ENCODE measurements around the gene LCP1. TPM values are rescaled to one million over a fixed set of nuclear protein-coding genes. Genes with fewer than 3 reads are reported as not detected.

LCP1 gene
- total RNA-seq, 1 experiment from 2014 or later: 9.1 TPM

DNA sequence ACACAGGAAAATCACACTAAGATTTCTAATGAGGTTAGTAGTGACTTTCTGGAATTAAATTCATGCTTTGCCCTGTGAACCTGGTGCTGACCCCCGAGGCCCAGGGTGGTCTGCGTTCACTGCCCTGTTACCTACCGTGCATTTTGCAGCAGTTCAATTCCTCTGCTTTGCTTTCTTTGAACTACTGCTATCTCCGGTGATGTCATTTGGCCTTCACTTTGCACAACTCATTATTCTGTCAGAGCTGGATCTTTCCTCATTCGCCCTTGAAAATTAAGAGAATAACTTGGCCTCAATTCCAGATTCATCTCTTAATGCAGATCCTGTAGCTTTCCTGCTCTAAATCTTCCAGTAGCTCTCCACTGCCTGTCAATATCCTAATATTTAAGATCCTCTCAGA lies 21.0 kb upstream of the LCP1 start:
- intact Hi-C loops (cut with micrococcal nuclease; ENCODE audit: unreplicated experiment): no loop called here
- CTCF ChIA-PET: no interaction called here

DNA sequence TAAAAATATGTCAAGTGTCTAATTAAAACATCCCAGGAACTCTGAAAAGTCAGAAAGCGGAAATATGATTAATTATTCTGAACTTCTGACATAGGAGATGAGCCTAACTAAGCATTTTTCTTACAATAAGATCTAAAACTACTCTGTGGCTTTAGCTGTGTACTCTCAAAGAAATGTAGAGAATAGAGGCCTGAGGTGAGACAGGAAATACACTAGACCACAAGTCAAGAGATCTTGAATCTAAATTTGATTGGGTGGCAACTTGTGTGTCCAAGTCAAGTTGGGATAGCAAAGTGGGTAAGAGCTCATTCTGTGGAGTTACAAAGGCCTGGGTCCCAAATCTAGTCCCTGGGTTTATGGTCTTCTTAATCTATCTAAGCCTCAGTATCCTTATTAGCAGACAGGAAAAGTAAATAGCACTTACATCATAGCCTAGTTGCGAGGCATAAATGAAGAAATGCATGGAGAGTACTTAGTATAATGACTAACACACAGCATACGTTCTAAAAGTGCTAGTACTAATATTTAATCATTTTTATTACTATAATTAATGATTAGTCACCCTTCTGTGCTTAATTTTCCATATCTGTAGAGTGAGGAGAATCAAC lies 20.3 kb upstream of the LCP1 start:
- Histone ChIP-seq H3K9me3 (ENCODE audit: low read depth, low read length, poor library complexity, severe bottlenecking) (no peaks in the 10 kb centered on the region), H3K4me3 (ENCODE audit: low read depth, low read length, poor library complexity, severe bottlenecking) (no peak overlapping the region), H3K36me3 (ENCODE audit: insufficient read depth, low read length, poor library complexity, severe bottlenecking) (no peaks in the 10 kb centered on the region), H3K27ac (ENCODE audit: low read depth, low read length, poor library complexity, severe bottlenecking) (no peak overlapping the region), H3K4me1 (ENCODE audit: insufficient read depth, low read length, poor library complexity, severe bottlenecking) (peaks cover 3% of the 10 kb centered on the region), H3K27me3 (replicated peaks; ENCODE audit: insufficient read depth, low read depth, low read length, poor library complexity) (no peaks in the 10 kb centered on the region)
- ChIA-PET POLR2A (ENCODE audit: low non-redundant PET) (interaction anchor here (0.7 kb wide), 1 partner anchor 9 kb away, joined by 3 read pairs; no protein-coding TSS in a partner anchor), CTCF (no interaction called here)
- intact Hi-C loops (cut with micrococcal nuclease; ENCODE audit: unreplicated experiment): no loop called here
- BruUV-seq (replicated peaks): no TSS peak
- DNase-seq (ENCODE audit: low spot score): no peak
- TF ChIP-seq EZH2 (IDR thresholded peaks at IDR 0.05; ENCODE audit: borderline replicate concordance, low read depth, low read length, poor library complexity, severe bottlenecking): no peak
- TF ChIP-seq, protein P1, sequence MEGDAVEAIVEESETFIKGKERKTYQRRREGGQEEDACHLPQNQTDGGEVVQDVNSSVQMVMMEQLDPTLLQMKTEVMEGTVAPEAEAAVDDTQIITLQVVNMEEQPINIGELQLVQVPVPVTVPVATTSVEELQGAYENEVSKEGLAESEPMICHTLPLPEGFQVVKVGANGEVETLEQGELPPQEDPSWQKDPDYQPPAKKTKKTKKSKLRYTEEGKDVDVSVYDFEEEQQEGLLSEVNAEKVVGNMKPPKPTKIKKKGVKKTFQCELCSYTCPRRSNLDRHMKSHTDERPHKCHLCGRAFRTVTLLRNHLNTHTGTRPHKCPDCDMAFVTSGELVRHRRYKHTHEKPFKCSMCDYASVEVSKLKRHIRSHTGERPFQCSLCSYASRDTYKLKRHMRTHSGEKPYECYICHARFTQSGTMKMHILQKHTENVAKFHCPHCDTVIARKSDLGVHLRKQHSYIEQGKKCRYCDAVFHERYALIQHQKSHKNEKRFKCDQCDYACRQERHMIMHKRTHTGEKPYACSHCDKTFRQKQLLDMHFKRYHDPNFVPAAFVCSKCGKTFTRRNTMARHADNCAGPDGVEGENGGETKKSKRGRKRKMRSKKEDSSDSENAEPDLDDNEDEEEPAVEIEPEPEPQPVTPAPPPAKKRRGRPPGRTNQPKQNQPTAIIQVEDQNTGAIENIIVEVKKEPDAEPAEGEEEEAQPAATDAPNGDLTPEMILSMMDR (conservative IDR thresholded peaks at IDR 0.05; ENCODE audit: low read depth, low read length): no peak

More for the DNA sequence above, 21.0 kb upstream of the LCP1 start:
- H3K4me3 ChIP-seq (ENCODE audit: low read depth, low read length, poor library complexity, severe bottlenecking): no peak overlapping the region
- no peaks in the 10 kb centered on the region for H3K36me3 ChIP-seq (ENCODE audit: insufficient read depth, low read length, poor library complexity, severe bottlenecking)
- H3K27me3 ChIP-seq (replicated peaks; ENCODE audit: insufficient read depth, low read depth, low read length, poor library complexity): no peaks in the 10 kb centered on the region
- POLR2A ChIA-PET (ENCODE audit: low non-redundant PET): no interaction called here
- BruUV-seq (replicated peaks): no TSS peak
- H3K9me3 ChIP-seq (ENCODE audit: low read depth, low read length, poor library complexity, severe bottlenecking): no peaks in the 10 kb centered on the region
- no peak for DNase-seq (ENCODE audit: low spot score)
- no peak overlapping the region for H3K27ac ChIP-seq (ENCODE audit: low read depth, low read length, poor library complexity, severe bottlenecking)
- TF ChIP-seq, protein P1 (conservative IDR thresholded peaks at IDR 0.05; ENCODE audit: low read depth, low read length): no peak
- TF ChIP-seq EZH2 (IDR thresholded peaks at IDR 0.05; ENCODE audit: borderline replicate concordance, low read depth, low read length, poor library complexity, severe bottlenecking): no peak
- H3K4me1 ChIP-seq (ENCODE audit: insufficient read depth, low read length, poor library complexity, severe bottlenecking): peaks cover 3% of the 10 kb centered on the region

DNA sequence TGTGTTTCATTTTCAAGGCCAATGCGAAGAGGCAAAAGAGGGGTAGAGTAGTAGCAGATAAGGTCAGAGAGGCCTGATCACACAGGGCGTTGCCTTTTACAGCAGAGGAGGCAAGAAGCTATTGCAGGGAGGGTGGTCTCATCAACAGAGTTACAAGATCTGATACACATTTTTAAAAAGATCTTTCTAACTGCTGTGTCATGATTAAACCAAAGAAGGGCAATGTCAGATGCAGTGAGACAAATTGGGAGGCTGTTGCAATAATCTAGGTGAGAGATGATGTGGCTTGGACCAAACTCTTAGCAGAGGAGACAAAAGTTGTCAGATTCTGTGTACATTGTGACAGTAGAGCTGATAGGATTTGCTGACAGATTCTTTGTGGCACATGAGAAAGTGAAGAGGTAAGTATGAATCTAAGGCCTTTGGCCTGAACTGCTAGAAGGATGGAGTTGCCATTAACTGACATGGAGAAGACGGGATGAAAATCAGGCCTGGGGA lies 16.8 kb upstream of the LCP1 start:
- Histone ChIP-seq H3K4me1 (ENCODE audit: insufficient read depth, low read length, poor library complexity, severe bottlenecking) (peaks cover 3% of the 10 kb centered on the region), H3K4me3 (ENCODE audit: low read depth, low read length, poor library complexity, severe bottlenecking) (no peak overlapping the region), H3K36me3 (ENCODE audit: insufficient read depth, low read length, poor library complexity, severe bottlenecking) (no peaks in the 10 kb centered on the region), H3K27ac (ENCODE audit: low read depth, low read length, poor library complexity, severe bottlenecking) (no peak overlapping the region), H3K9me3 (ENCODE audit: low read depth, low read length, poor library complexity, severe bottlenecking) (no peaks in the 10 kb centered on the region), H3K27me3 (replicated peaks; ENCODE audit: insufficient read depth, low read depth, low read length, poor library complexity) (no peaks in the 10 kb centered on the region)
- CTCF ChIA-PET: no interaction called here
- TF ChIP-seq EZH2 (IDR thresholded peaks at IDR 0.05; ENCODE audit: borderline replicate concordance, low read depth, low read length, poor library complexity, severe bottlenecking): no peak
- TF ChIP-seq, protein P1 (conservative IDR thresholded peaks at IDR 0.05; ENCODE audit: low read depth, low read length): no peak
- intact Hi-C loops (cut with micrococcal nuclease; ENCODE audit: unreplicated experiment): no loop called here
- POLR2A ChIA-PET (ENCODE audit: low non-redundant PET): interaction anchor here (0.6 kb wide), 1 partner anchor 9 kb away, joined by 3 read pairs; no protein-coding TSS in a partner anchor
- no peak for DNase-seq (ENCODE audit: low spot score)
- BruUV-seq (replicated peaks): no TSS peak

Measured in A673 (cell line).